ENCODE results near the gene C1QL1. TPM values are rescaled to one million over a fixed set of nuclear protein-coding genes. Genes with fewer than 3 reads are reported as not detected.

C1QL1 gene
- total and polyA plus RNA-seq, 2 of the 13 experiments (the other 11 are each of a cell fraction or from before 2014, with no cell fraction given): 0.11 TPM

DNA sequence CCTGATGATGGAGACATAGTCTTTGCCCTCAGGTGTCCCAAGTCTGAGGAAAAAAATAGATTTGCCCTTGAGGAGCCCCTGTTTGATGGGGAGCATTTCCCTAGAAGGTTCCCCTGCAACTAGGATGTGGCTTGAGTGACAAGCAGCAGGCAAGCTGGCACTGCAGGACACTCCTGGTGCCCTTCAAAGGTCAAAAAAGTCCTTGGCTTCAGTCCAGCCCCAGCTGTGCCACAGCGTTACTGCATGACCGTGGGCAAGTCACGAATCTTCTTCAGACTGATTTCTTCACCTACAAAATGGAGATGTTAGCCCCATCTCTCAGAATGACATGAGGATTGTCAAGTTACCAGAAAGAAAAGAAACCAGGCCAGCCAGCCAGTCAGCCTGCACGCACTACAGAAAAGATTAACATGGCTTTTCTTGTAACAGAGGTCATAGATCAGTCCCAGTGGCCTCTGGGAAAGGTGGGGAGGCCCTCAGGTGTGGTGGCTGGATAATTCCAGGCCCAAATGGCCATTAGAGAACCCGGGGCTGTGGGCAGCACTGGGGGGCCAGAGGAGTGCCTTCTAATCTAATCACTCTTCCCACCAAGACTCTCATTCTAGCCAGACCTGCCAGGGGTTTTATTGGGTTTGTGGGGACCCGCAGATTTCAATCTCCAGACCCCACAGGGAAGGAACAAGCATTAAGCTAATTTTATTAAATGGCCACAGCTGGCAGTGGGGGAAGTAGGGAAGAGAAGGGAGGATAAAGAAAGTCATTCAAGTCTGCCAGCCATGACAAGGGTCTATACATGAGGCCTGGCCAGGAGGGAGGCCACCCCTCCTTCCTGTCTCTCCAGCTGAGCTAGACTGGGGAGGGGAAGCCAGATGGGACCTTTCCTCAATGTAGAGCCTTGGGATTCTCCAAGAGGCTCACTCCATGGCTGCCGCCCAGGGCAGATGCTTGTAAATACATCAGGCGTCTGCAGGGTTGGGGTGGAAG is 10.8 kb downstream of the C1QL1 start (continued):
- TF ChIP-seq, protein P1, sequence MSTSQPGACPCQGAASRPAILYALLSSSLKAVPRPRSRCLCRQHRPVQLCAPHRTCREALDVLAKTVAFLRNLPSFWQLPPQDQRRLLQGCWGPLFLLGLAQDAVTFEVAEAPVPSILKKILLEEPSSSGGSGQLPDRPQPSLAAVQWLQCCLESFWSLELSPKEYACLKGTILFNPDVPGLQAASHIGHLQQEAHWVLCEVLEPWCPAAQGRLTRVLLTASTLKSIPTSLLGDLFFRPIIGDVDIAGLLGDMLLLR (CRISPR knock-in tag; IDR thresholded peaks at IDR 0.05): no peak
- TF ChIP-seq ZNF260 (CRISPR knock-in tag; IDR thresholded peaks at IDR 0.05; ENCODE audit: borderline replicate concordance, low read depth) (no peak), ZBTB3 (CRISPR knock-in tag; IDR thresholded peaks at IDR 0.05; ENCODE audit: borderline replicate concordance, low read depth) (no peak), ZNF451 (CRISPR knock-in tag; IDR thresholded peaks at IDR 0.05) (no peak), NFE2L1 (CRISPR knock-in tag; IDR thresholded peaks at IDR 0.05; ENCODE audit: borderline replicate concordance) (no peak), RORA (CRISPR knock-in tag; IDR thresholded peaks at IDR 0.05) (no peak), RARA (CRISPR knock-in tag; IDR thresholded peaks at IDR 0.05) (peak; percentile 17; the same call in 1 of the 2 replicates), NONO (IDR thresholded peaks at IDR 0.05) (no peak), NONO (CRISPR knock-in tag; conservative IDR thresholded peaks at IDR 0.05) (no peak), ZNF101 (CRISPR knock-in tag; IDR thresholded peaks at IDR 0.05; ENCODE audit: borderline replicate concordance, low read depth) (no peak), SOX6 (IDR thresholded peaks at IDR 0.05) (no peak), SOX6 (CRISPR knock-in tag; IDR thresholded peaks at IDR 0.05) (0 out of 2 replicates have a peak, but pooled peaks have one; percentile 23), ZNF230 (CRISPR knock-in tag; IDR thresholded peaks at IDR 0.05) (no peak), ESRRA (CRISPR knock-in tag; IDR thresholded peaks at IDR 0.05; ENCODE audit: low read depth) (peak; percentile 65; the same call in 1 of the 2 replicates), ZNF678 (CRISPR knock-in tag; IDR thresholded peaks at IDR 0.05) (no peak), RFXANK (CRISPR knock-in tag; IDR thresholded peaks at IDR 0.05) (no peak), U2AF2 (IDR thresholded peaks at IDR 0.05; ENCODE audit: low read depth, low read length) (no peak), SATB2 (CRISPR knock-in tag; IDR thresholded peaks at IDR 0.05) (no peak), ZNF143 (CRISPR knock-in tag; IDR thresholded peaks at IDR 0.05) (peak; percentile 81), GFI1 (CRISPR knock-in tag; IDR thresholded peaks at IDR 0.05; ENCODE audit: borderline replicate concordance) (no peak), ZFP37 (CRISPR knock-in tag; IDR thresholded peaks at IDR 0.05; ENCODE audit: borderline replicate concordance) (no peak)
- TF ChIP-seq, protein P2, sequence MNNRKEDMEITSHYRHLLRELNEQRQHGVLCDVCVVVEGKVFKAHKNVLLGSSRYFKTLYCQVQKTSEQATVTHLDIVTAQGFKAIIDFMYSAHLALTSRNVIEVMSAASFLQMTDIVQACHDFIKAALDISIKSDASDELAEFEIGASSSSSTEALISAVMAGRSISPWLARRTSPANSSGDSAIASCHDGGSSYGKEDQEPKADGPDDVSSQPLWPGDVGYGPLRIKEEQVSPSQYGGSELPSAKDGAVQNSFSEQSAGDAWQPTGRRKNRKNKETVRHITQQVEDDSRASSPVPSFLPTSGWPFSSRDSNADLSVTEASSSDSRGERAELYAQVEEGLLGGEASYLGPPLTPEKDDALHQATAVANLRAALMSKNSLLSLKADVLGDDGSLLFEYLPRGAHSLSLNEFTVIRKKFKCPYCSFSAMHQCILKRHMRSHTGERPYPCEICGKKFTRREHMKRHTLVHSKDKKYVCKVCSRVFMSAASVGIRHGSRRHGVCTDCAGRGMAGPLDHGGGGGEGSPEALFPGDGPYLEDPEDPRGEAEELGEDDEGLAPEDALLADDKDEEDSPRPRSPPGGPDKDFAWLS (CRISPR knock-in tag; IDR thresholded peaks at IDR 0.05; ENCODE audit: borderline replicate concordance): no peak
- TF ChIP-seq, protein P3, sequence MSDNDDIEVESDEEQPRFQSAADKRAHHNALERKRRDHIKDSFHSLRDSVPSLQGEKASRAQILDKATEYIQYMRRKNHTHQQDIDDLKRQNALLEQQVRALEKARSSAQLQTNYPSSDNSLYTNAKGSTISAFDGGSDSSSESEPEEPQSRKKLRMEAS (IDR thresholded peaks at IDR 0.05): peak; percentile 46; the same call in 1 of the 2 replicates
- TF ChIP-seq, protein P4, sequence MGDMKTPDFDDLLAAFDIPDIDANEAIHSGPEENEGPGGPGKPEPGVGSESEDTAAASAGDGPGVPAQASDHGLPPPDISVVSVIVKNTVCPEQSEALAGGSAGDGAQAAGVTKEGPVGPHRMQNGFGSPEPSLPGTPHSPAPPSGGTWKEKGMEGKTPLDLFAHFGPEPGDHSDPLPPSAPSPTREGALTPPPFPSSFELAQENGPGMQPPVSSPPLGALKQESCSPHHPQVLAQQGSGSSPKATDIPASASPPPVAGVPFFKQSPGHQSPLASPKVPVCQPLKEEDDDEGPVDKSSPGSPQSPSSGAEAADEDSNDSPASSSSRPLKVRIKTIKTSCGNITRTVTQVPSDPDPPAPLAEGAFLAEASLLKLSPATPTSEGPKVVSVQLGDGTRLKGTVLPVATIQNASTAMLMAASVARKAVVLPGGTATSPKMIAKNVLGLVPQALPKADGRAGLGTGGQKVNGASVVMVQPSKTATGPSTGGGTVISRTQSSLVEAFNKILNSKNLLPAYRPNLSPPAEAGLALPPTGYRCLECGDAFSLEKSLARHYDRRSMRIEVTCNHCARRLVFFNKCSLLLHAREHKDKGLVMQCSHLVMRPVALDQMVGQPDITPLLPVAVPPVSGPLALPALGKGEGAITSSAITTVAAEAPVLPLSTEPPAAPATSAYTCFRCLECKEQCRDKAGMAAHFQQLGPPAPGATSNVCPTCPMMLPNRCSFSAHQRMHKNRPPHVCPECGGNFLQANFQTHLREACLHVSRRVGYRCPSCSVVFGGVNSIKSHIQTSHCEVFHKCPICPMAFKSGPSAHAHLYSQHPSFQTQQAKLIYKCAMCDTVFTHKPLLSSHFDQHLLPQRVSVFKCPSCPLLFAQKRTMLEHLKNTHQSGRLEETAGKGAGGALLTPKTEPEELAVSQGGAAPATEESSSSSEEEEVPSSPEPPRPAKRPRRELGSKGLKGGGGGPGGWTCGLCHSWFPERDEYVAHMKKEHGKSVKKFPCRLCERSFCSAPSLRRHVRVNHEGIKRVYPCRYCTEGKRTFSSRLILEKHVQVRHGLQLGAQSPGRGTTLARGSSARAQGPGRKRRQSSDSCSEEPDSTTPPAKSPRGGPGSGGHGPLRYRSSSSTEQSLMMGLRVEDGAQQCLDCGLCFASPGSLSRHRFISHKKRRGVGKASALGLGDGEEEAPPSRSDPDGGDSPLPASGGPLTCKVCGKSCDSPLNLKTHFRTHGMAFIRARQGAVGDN (CRISPR knock-in tag; IDR thresholded peaks at IDR 0.05): peak; percentile 47

Data from HepG2 (cell line).